Right ventricle myocardium superior (tissue), 1 donor: Measurements from ENCODE around the gene ALDH3B1. TPM values are rescaled to one million over a fixed set of nuclear protein-coding genes. Genes with fewer than 3 reads are reported as not detected.
A peak's percentile ranks its signal among the peaks of the same experiment; 100 is the strongest.
"Not testable (repeated sequence)": the region's sequence is repeated elsewhere in the genome, so short reads cannot be mapped to it uniquely, and the experiment has no call there.

ENCODE experiments used
- ATAC-seq: fragments of 200-7000 bp; cut with Tn5 transposase; one replicate; pipeline ENCODE4 v1.9.1; 2020; ENCODE audit warnings: mild to moderate bottlenecking; ENCODE audit not compliant: poor library complexity
- DNase-seq: peaks from one replicate; pipeline ENCODE4 v3.0.0-alpha.2; 2020
- intact Hi-C: fragments of 100-400 bp; cut with DNase I; formaldehyde crosslinking; loops from one replicate; pipeline ENCODE4 v1.11.2; 2022
- long read RNA-seq: library from polyadenylated mRNA; unstranded; transcript quantifications from one replicate; pipeline ENCODE4 v2.0.0, GENCODE V29; 2021
- total RNA-seq: library from RNA; stranded (reverse); fragmentation: NEBNext Ultra II Directional; extraction: Animal tissue kit (Norgen Biotek cat#: 25700); gene quantifications from one replicate; pipeline ENCODE4 v1.2.1, GENCODE V29; 2021
- donor health status: DM: no; HTN: yes; CAD: no; lungs with severe emphysema.

ALDH3B1 gene, protein sequence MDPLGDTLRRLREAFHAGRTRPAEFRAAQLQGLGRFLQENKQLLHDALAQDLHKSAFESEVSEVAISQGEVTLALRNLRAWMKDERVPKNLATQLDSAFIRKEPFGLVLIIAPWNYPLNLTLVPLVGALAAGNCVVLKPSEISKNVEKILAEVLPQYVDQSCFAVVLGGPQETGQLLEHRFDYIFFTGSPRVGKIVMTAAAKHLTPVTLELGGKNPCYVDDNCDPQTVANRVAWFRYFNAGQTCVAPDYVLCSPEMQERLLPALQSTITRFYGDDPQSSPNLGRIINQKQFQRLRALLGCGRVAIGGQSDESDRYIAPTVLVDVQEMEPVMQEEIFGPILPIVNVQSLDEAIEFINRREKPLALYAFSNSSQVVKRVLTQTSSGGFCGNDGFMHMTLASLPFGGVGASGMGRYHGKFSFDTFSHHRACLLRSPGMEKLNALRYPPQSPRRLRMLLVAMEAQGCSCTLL
- total RNA-seq, result 4.4 TPM
- long read RNA-seq, partial matches to known transcripts, result 1 of 8 reads
- long read RNA-seq, other reads (novel, unspliced or antisense), result 1 of 8 reads

DNA sequence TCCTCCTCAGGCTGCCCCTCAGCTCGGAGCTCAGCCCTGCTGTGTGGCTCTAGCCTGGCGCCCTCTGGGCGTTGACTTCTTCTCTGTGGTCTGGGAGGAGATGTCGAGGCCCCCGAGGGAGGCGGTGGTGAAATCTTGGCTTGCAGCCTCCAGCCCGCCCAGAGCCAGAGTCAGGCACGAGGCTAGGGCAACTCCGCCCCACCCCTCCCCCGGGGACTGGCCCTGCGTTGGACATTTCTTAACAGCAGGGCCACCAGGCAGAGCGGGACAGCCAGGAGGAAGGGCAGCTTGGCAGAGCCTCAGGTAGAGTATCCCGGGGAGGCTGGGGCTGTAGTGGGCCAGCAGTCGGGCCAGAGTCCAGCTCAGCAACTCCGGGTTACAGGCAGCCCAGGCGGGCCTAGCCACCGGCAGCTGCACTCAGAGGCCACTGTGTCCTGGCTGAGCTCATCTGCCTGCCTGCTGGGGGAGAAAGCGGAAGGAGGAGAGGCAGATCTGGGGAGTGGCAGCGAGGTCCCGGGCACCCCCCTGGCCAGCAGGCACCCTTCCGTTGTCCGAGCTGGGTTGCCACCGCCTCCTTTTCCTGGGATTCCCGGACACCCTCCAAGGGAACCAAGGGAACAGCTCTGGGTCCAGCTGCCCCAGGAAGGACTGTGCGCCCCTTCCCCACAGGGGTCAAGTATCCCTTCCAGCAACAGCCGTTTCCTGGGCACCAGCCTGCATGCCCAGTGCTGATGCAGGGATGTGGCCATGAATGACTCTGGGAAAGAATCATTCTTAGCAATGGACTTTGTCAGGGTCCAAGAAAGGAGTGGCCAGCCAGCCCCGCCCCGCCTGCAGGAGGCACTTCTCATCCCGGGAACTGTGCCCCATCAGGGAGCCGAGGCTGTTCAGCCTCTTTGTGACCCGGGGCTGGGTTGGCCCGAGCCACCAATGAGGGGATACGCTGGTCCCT lies at the start of gene ALDH3B1:
Gene ALDH3B1, plus strand, starts transcription at position 238 of the 952 bp plus-strand sequence. CDS start 4,971 bp downstream, outside the sequence.
- DNase-seq, result peak; percentile 96
- intact Hi-C loops, result no loop called here
- ATAC-seq, result peak; percentile 89

DNA sequence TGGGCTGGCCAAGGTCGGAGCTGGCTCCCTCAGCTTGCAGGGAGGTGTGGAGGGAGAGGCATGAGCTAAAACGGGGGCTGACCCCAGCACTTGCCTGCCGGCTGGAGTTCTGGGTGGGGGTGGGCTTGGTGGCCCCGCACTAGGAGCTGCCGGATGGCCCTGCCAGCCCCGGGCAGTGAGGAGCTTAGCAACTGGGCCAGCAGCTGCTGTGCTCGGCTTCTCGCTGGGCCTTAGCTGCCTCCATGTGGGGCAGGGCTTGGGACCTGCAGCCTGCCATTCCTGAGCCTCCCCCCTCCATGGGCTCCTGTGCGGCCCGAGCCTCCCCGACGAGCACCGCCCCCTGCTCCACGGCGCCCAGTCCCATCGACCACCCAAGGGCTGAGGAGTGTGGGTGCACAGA lies 46.9 kb upstream of the ALDH3B1 start:
- ATAC-seq, intact Hi-C loops, DNase-seq: not testable (repeated sequence)

DNA sequence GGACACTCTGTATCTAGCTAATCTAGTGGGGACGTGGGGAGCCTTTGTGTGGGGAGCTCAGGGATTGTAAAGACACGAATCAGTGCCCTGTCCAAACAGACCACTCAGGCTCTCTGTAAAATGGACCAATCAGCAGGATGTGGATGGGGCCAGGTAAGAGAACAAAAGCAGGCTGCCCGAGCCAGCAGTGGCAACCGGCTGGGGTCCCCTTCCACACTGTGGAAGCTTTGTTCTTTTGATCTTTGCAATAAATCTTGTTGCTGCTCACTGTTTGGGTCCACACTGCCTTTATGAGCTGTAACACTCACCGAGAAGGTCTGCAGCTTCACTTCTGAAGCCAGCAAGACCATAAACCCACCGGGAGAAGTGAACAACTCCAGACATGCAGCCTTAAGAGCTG lies 46.2 kb upstream of the ALDH3B1 start:
- DNase-seq, ATAC-seq, intact Hi-C loops: not testable (repeated sequence)

DNA sequence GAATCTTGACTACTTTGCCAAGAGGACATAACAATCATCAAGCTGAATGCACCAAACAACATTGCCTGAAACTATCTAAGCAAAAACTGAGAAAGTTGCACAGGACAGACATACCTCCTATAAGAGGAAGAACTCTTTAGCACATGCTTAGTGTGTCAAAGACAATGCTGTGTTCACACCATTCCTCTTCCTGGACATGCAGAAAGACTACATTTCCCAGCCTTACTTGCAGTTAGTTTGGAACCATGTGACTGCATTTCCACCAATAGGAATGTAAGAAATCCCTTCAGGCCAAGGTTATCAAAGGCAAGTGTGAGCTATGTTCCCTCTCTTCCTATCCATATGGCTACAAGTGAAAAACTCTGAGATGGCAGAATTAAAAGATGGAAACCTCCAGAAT lies 45.4 kb upstream of the ALDH3B1 start:
- ATAC-seq, DNase-seq, intact Hi-C loops: not testable (repeated sequence)

DNA sequence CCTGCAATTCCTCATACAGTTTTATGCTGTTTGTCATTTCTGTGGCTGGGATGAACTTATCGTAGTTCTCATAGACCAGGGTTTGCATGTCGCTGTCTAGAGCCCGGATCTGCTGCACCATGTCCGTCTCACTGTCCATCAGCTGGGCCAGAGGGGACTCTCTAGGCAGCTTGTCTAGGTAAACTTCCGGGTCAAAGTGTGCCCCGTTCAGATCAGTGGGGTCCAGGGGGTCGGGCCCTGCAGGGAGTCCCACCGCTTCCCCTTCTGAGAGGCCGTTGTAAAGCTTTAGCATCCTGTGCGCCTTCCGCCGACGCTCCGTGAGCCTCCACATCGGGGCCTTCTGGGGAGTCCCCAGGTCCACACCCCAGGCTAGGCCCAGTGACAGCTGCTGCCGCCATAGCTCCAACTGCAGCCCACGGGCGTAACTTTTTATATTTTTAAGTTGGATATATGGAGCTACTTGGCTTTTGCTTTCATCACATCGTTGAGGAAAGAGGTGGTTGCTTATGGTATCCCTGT lies 44.2 kb upstream of the ALDH3B1 start:
- intact Hi-C loops, DNase-seq, ATAC-seq: not testable (repeated sequence)

DNA sequence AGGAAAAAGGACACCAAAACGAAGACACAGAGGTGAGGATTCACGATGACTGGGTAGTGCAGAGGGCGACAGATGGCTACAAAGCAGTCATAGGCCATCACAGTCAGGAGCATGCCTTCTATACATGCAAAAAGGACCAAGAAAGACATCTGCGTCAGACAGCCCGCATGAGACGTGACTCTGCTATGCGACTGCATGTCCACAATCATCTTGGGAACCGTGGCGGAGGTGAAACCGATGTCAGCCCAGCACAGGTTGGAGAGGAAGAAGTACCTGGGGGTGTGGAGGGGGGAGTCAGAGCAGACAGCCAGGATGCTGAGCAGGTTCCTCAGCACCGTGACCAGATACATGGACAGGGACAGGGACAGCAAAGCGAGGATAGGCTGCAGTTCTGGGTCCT lies 35.4 kb upstream of the ALDH3B1 start:
- DNase-seq, intact Hi-C loops, ATAC-seq: not testable (repeated sequence)

DNA sequence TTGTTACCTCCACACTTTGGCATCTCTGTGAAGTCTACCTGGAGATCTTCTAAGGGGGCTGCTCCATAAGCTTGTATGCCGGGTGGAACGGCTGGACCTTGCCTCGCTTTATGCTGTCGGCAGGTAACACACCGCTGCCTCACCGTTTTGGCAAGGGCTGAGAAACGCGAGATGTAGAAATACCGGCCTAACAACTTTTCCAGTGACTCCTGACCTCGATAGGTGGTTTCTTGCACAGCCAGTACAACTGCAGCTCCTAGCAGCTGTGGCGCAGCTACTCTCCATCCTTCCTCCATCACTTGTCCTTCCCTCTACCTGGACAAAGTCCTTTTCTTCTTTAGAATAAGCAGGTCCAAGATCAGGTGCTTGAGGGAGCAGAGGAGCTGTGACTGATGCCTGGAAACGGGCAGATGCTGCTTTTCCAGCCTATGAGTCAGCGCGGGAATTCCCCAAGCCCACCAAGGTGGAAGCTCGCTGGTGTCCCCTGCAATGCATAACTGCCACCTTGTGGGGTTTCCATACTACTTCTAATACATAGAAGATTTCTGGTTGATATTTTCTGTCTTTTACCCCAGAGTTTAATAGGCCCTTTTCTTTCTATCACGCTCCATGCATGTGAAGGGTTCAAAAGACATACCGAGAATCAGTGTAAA lies 31.2 kb upstream of the ALDH3B1 start:
- ATAC-seq, intact Hi-C loops, DNase-seq: not testable (repeated sequence)

DNA sequence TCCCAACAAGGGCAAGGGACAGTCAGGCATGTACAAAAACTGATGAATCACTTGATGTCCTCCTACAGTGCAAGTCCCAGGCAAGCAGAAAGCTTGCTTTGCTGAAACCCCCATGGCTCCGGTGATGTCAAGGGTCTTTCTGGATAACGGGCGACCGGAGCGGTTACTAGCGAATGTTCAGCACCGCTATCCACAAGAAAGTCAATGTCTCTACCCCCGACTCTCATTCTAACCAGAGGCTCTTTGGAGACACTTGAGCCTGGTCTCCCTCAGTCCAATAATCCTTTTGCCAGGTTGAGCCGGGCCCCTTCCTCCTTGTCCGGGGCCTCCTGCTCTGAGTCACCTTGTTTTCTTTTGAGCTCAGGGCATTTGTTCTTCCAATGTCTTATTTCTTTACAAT lies 28.9 kb upstream of the ALDH3B1 start:
- ATAC-seq, DNase-seq, intact Hi-C loops: not testable (repeated sequence)

DNA sequence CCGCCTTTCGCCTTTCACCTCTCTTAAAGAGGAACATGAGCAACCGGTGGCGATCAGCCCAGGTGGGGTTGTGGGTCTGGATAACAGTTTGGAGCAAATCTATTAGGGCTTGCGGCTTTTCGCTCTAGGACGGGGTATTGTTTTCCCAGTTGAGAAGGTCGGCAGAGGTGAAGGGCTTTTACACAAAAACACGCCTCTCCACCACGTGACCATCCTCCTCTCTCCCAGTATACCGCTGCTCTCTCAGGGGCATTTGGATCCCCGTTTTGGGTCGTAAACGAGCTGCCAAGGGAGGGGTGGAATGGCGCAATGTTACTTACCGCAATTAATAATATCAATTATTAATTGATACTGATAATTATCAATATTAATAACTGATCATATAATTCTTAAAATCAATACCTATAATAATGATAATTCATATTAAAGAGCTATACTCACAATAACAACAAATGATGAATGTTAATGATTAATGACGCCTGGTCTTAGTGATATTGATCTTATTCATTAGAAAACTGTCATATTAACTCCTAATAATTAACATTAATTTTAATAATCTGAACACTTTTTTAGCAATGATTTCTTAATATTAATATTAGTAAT lies 27.8 kb upstream of the ALDH3B1 start:
- intact Hi-C loops, DNase-seq, ATAC-seq: not testable (repeated sequence)

DNA sequence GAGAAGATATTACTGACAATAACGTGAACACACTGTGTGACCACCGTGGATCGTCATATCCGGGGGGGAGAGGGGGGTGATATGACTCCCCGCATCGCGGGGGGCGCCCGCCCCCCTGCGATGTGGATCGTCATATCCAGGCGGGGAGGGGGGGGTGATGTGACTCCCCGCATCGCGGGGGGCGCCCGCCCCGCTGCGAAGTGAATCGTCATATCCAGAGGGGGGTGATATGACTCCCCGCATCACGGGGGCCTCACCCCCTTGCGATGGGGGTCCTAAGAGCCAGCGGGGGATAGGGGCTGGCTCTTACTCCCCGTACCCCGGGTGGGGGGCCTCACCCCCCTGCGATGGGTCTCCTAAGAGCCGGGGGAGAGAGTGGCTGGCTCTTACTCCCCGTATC lies 26.2 kb upstream of the ALDH3B1 start:
- no peak for DNase-seq
- intact Hi-C loops, result no loop called here
- no peak for ATAC-seq

DNA sequence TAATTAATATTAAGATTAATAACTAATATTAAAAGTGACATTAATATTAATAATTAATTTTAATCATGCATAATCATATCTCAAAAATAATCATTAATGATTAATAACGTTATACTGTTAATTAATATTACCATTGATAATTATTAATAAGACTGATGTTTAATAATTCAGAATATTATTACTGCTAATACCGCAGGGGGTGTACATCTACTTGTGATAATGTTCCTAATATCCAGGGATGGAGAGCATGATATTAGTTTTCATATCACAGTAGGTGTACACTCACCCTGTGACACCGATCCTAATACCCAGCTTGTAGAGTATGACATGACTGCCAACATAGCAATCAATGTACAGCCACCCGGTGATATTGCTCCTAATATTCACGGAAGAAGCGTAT lies 24.8 kb upstream of the ALDH3B1 start:
- ATAC-seq, intact Hi-C loops, DNase-seq: not testable (repeated sequence)

DNA sequence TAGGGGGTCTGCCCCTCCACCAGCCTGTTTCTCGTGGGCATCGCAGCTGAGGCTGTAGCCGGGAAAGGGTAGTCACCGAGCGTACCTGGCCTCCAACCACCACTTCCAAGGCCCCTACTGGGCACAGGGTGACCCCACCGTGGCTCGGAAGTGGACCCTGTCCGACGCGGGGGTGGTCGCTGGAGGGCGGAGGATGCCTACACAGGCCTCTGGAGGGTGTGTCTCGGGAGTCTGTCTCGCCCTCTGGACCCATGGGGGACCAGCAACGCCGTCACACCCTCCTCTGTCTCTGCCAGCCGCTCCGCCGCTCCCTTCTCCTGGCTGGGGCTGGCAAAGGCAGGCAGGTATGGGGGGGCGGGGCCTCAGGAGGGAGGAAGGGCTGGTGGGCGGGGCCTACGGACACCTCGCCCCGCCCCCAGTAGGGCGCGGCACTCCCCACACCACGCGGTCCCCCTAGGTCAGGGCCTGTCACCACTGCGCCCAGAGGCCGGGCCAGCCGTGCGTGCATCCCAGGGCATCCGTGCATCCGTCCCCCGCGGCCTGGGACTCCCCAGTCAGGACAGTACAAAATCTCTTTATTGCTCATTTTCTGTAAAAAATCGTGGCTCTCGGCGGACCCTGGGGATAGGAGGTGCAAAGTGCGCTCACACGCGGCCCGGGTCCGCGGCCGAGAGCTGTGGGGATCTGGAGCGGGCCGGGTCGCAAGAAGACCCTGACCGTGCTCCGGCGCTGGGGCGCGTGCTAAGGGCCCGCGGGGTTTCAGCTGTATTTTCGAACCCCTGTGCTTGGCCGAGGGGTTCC lies 19.4 kb upstream of the ALDH3B1 start:
- intact Hi-C loops, ATAC-seq, DNase-seq: not testable (repeated sequence)

DNA sequence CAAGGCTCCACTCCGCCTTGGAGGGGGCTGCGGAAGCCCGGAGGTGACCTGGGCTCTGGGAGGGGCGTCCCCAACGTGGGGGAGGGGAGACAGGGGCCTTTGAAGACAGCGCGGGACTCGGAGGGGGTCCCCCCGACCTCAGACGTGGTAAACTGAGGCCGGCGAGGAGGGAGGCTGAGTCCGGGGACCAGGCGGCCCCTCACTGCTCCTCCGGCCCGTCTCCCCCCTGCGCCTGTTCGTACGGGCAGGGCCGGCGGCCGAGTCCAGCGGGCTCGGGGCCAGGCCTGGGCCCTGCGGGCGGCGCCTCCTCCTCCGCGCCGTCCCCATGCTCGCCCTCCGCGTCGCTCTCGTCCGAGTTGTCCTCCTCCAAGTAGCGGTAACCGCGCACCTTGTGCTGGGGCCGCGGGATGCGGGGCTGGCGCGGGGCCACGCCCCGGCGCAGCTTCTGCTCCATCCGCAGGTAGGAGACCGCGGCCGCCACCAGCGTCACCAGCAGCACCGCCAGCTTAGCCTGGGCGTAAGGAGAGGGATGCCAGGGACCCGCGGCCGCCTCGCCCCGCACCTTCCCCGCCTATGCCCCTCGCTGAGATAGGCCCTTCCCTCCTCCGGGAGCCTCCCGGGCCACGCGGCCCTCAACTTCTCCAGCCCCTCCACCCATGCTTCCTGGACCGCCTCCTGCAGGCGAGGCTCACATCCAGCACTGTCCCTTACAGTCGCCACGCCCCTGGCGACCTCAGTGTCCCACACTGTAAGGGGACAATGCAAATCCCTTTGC lies 18.6 kb upstream of the ALDH3B1 start:
- DNase-seq, ATAC-seq, intact Hi-C loops: not testable (repeated sequence)

DNA sequence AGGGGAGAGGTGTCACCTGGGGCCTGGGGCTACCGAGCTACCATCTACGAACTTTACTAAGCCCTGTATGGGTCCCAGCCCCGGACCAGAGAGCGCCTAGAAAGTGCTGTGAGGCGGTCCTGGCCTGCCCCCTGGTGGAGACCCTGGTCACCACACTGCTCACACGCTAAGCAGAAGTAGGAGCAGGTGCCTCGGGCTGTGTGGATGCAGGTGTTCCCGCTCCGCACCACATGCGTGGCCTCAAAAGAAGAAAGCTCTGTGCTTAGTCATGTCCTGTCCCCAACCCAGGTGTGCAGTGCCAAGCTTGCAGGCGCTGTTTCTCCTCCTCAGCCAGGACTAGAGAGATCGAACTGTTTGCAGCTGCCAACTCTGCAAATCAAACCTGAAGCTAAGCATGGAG lies 16.3 kb upstream of the ALDH3B1 start:
- DNase-seq, ATAC-seq, intact Hi-C loops: not testable (repeated sequence)

DNA sequence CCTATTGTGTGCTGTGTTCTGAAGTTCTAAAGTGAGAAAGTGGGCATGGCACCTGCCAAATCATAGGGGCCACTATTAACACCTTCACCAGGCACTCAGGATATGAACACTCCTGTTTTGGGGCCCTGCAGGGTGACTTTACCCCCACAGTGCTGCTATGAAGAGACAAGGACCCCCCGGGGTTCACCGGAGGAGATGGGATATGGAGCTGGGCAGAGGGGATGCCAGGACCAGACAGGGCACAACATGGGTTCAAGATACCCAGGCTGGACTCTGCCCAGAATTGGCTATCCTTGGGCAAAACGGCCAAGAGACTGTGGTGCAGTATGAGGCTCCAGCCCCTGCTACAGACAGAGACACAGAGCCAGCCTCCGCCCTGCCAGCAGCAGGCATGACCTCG lies 15.7 kb upstream of the ALDH3B1 start:
- DNase-seq, intact Hi-C loops: not testable (repeated sequence)

DNA sequence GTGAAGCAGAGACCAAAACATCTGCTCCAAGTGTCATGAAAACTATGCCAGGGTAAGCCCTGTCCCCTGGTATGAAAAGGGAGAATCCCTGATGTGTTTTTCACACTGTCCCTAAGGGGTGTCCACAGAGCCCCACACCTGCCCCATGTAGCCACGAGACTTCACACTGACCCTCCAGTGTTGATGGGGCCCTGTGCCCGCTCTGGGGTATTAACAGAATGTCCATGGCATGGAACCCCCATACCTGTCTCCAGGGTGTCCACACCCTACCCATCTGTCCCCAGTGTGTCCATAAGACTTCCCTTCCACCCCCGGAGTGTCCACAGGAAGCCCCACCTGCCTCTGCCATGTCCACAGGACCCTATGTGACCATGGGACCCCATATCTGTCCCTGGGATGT lies 15.0 kb upstream of the ALDH3B1 start:
- DNase-seq, ATAC-seq, intact Hi-C loops: not testable (repeated sequence)

More for the DNA sequence above, 15.7 kb upstream of the ALDH3B1 start:
- not testable (repeated sequence) for ATAC-seq
